Neural crest cell (in vitro differentiated cells): ENCODE data around the gene RAB33B. TPM values are rescaled to one million over a fixed set of nuclear protein-coding genes. Genes with fewer than 3 reads are reported as not detected.

Experiments
- DNase-seq: peaks from one replicate; pipeline ENCODE4 v3.0.0; 2021; ENCODE audit warnings: low read depth, mixed read lengths, low spot score
- H3K27ac Mint-ChIP-seq: one replicate; pipeline ENCODE4 v1.8.0; 2021; ENCODE audit warnings: mild to moderate bottlenecking, mixed read lengths; ENCODE audit not compliant: unreplicated experiment
- H3K27me3 Mint-ChIP-seq: 2 replicates; pipeline ENCODE4 v1.8.0; 2021; ENCODE audit warnings: low read depth, mild to moderate bottlenecking, mixed read lengths
- H3K36me3 Mint-ChIP-seq: 2 replicates; pipeline ENCODE4 v1.8.0; 2021; ENCODE audit warnings: low read depth, mild to moderate bottlenecking, mixed read lengths
- H3K4me1 Mint-ChIP-seq: 2 replicates; pipeline ENCODE4 v1.8.0; 2021; ENCODE audit warnings: mixed read lengths
- H3K4me3 Mint-ChIP-seq: one replicate; pipeline ENCODE4 v1.8.0; 2021; ENCODE audit warnings: mild to moderate bottlenecking, mixed read lengths
- H3K9me3 Mint-ChIP-seq: 2 replicates; pipeline ENCODE4 v1.8.0; 2021; ENCODE audit warnings: mixed read lengths
- CTCF ChIP-seq: fragments of 200-600 bp; sonication (generic); conservative IDR thresholded peaks from 2 replicates; pipeline ENCODE4 v1.5.0; 2021; ENCODE audit warnings: antibody characterized with exemption, mild to moderate bottlenecking
- total RNA-seq: library from RNA; stranded (reverse); gene quantifications from 2 replicates; pipeline ENCODE4 v1.2.1, GENCODE V29; 2021

Gene RAB33B
- total RNA-seq, 1 donor from 2014 or later: 7.0 TPM

GRCh38 chr4:139488442-139488841 is 34.5 kb downstream of the RAB33B start:
- no peak for DNase-seq
- Mint-ChIP-seq H3K36me3 (peaks cover 2% of the 10 kb centered on the region), H3K4me1 (no peaks in the 10 kb centered on the region), H3K4me3 (no peak overlapping the region), H3K27ac (no peak overlapping the region), H3K9me3 (no peaks in the 10 kb centered on the region), H3K27me3 (no peaks in the 10 kb centered on the region)
- no peak for TF ChIP-seq CTCF

- Mint-ChIP-seq H3K36me3 (peaks cover 2% of the 10 kb centered on the region), H3K4me1 (no peaks in the 10 kb centered on the region), H3K4me3 (no peak overlapping the region), H3K9me3 (peaks cover 2% of the 10 kb centered on the region), H3K27ac (no peak overlapping the region), H3K27me3 (no peaks in the 10 kb centered on the region)
- no peak for TF ChIP-seq CTCF
- no peak for DNase-seq
Measured at GRCh38 chr4:139489638-139490037, 35.7 kb downstream of the RAB33B start.

GRCh38 chr4:139492429-139492828 is 38.5 kb downstream of the RAB33B start:
- DNase-seq: no peak
- H3K4me3 Mint-ChIP-seq: no peak overlapping the region
- no peaks in the 10 kb centered on the region for H3K27me3 Mint-ChIP-seq
- H3K27ac Mint-ChIP-seq: no peak overlapping the region
- H3K9me3 Mint-ChIP-seq: peaks cover 2% of the 10 kb centered on the region
- no peaks in the 10 kb centered on the region for H3K4me1 Mint-ChIP-seq
- no peak for TF ChIP-seq CTCF
- H3K36me3 Mint-ChIP-seq: peaks cover 2% of the 10 kb centered on the region

GRCh38 chr4:139493176-139493575 is 39.3 kb downstream of the RAB33B start:
- no peak overlapping the region for H3K4me3 Mint-ChIP-seq
- H3K9me3 Mint-ChIP-seq: peaks cover 2% of the 10 kb centered on the region
- no peak overlapping the region for H3K27ac Mint-ChIP-seq
- H3K27me3 Mint-ChIP-seq: no peaks in the 10 kb centered on the region
- H3K36me3 Mint-ChIP-seq: peaks cover 2% of the 10 kb centered on the region
- DNase-seq: no peak
- H3K4me1 Mint-ChIP-seq: peaks cover 4% of the 10 kb centered on the region
- no peak for TF ChIP-seq CTCF

- Mint-ChIP-seq H3K27me3 (no peaks in the 10 kb centered on the region), H3K36me3 (peaks cover 3% of the 10 kb centered on the region), H3K4me1 (peaks cover 21% of the 10 kb centered on the region), H3K4me3 (no peak overlapping the region), H3K27ac (no peak overlapping the region), H3K9me3 (peaks cover 3% of the 10 kb centered on the region)
- DNase-seq: no peak
- no peak for TF ChIP-seq CTCF
Measured at GRCh38 chr4:139499186-139499585, 45.3 kb downstream of the RAB33B start.

GRCh38 chr4:139501117-139501516 is 47.2 kb downstream of the RAB33B start:
- no peak for DNase-seq
- Mint-ChIP-seq H3K4me3 (no peak overlapping the region), H3K36me3 (peaks cover 3% of the 10 kb centered on the region), H3K27me3 (no peaks in the 10 kb centered on the region), H3K27ac (peak overlapping the region; percentile 79), H3K9me3 (peaks cover 2% of the 10 kb centered on the region), H3K4me1 (peaks cover 21% of the 10 kb centered on the region)
- TF ChIP-seq CTCF: no peak
